Astrocyte of the cerebellum (primary cell): ENCODE data around the gene SCN5A.

ENCODE experiments used
- DNase-seq: peaks from one replicate; pipeline ENCODE4 v3.0.0-alpha.2; 2011; ENCODE audit warnings: low read depth
- H3K4me3 ChIP-seq: 2 replicates; pipeline ENCODE4 v1.5.1; 2011; ENCODE audit warnings: mild to moderate bottlenecking, low read depth, low read length, moderate library complexity
- in situ Hi-C: cut with HindIII; loops from 2 replicates; pipeline ENCODE4 v1.10.0; 2017; ENCODE audit warnings: low sequenced_read_pairs
- TF ChIP-seq, protein P1 (sequence below): IDR thresholded peaks from 2 replicates; pipeline ENCODE4 v1.5.1; 2012; ENCODE audit warnings: low read length, low read depth, moderate library complexity, mild to moderate bottlenecking; ENCODE audit errors: missing control alignments

SCN5A gene

DNA sequence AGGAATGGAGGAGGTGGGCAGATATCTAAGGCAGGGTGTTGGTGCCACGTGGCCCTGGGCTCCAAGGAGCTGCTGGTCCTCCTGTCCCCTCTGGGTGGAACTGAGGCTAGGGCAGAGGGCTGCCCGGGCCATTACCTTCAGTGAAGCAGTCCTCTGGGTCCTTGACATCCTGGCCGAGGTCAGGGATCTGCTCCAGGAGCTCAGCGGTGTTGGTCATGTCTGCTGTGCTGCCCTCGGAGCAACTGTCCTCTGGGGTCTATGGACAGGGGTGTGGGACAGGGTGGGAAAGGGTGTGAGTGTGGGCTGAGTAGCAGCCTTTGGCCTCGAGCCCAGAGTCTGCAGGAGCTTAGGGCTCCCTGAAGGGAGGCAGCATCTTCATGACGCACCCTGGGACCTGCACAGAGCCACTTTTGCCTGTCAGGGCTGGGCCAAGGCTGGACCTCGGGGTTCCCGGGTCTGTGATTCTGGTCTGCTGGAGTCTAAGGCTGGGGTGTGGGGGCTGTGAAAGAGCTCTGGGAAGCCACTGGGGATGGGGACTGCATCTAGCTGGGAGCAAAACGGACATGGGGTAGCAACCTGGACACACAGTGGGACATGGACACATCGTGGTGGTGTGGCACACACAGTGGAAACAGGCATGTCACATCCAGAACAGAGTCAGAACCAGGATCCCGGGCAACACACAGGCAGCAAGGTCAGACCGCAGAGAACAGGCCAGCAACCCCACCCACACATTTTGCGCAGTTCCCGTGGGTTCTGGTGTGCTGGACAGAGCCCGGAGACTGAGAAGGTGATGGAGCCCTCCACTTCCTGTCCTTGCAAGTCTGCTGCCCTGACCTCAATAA, 72.7 kb downstream of the SCN5A start:
- TF ChIP-seq, protein P1, sequence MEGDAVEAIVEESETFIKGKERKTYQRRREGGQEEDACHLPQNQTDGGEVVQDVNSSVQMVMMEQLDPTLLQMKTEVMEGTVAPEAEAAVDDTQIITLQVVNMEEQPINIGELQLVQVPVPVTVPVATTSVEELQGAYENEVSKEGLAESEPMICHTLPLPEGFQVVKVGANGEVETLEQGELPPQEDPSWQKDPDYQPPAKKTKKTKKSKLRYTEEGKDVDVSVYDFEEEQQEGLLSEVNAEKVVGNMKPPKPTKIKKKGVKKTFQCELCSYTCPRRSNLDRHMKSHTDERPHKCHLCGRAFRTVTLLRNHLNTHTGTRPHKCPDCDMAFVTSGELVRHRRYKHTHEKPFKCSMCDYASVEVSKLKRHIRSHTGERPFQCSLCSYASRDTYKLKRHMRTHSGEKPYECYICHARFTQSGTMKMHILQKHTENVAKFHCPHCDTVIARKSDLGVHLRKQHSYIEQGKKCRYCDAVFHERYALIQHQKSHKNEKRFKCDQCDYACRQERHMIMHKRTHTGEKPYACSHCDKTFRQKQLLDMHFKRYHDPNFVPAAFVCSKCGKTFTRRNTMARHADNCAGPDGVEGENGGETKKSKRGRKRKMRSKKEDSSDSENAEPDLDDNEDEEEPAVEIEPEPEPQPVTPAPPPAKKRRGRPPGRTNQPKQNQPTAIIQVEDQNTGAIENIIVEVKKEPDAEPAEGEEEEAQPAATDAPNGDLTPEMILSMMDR: no peak
- no peak overlapping the region for H3K4me3 ChIP-seq
- in situ Hi-C loops: no loop called here
- no peak for DNase-seq

DNA sequence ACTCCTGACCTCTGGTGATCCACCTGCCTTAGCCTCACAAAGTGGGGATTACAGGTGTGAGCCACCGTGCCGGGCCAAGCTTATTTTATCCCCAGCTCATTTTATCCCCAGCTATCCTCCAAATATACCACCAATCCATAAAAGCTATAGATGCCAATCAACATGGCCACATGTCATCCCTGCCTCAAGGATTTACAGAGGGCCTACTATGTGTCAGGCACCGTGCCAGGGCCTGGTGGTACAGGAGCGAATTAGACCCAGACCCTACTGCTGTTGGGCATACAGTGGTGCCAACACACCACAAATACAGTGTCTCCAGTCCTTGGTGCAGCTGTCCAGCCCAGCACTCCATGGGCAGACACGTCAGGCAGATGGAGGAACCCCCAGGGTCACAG, 73.4 kb downstream of the SCN5A start:
- TF ChIP-seq, protein P1: no peak
- no peak for DNase-seq
- H3K4me3 ChIP-seq: no peak overlapping the region
- in situ Hi-C loops: no loop called here

DNA sequence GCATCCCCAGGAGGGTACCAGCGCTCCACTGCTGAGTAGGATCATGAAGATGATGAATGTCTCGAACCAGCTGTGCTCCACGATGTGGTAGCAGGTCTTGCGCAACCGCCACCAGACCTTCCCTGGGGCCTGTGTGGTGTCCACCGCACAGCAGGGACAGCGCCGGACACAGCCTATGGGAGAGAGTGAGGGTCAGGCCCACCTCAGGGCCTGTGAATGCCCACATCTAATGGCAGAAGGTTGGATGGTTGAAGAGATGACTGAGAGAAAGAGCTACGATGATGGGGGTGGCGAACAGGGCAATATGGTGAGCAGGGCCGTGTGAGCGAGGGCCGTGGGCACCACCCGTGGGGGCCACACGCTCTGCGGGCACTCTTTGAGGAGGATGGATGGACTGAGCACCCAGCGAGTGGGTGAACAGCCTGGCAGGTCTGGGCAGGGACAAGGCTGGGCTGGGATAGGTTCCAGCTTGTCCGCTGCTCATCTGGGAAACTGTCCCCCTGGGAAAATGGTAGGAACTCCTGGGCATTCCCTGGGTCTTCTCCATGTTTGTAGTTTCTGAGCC, 74.1 kb downstream of the SCN5A start:
- DNase-seq: no peak
- no peak overlapping the region for H3K4me3 ChIP-seq
- TF ChIP-seq, protein P1: no peak
- in situ Hi-C loops: no loop called here

DNA sequence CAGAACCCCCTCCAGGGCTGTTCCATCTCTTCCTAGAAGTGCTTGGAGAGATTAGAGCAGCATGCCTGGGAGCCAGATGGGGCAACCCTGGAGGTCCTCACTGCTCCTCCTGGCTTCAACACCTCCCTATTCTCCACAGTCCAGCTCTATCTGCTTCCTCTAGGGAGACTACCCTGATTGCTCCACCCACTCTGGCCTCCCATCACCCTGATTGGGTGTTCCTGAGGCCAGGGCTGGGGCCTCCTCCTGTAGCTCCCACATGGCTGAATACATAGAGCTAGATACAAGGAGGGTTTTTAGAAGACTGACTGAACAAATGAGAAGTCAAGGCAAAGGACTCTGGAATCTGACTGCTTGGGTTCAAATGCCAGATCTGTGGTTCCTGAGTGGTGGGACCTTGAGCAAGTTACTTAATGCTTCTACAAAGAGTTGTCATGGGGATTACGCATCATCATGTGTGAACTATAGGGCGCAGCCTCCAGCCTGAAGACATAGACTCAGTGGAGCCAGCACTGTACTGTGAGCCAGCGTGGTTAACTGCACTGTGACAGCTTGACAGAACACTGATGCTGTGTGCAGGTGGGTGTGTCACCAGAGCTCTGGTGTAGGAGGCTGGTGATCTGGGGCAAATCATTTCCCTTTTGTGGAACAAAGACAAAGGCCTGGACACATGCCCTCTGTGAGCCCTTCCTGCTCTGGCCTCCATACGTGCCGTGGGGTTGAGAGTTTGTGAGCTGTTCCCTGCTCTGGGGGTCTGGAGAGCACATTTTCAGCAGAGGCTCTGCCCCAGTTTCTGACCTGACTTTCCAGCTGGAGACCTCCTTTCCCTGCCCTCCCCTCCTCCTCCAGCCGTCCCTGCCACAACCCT, 74.8 kb downstream of the SCN5A start:
- DNase-seq: no peak
- no peak overlapping the region for H3K4me3 ChIP-seq
- TF ChIP-seq, protein P1: no peak

DNA sequence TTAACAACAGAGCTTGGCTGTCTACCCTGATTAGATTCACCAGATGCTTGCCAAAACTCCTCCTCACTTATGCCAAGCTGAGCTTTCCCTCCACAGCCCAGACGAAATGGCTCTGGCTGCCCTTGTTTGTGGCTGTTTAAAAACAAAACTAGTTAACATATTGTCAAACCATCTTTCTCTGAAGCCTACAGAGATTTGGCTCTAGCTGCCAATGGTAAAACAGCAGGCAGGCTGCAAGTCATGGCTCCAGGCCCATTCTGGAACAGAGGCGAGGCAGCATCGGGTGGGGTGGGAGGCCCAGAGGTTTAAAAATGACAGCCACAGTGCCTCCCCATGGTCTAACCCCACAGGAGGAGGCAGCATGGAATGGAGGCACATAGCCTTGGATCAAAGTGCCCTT, 75.9 kb downstream of the SCN5A start:
- no peak for DNase-seq
- in situ Hi-C loops: no loop called here
- TF ChIP-seq, protein P1: no peak
- no peak overlapping the region for H3K4me3 ChIP-seq

More for the DNA sequence above, 74.8 kb downstream of the SCN5A start:
- in situ Hi-C loops: no loop called here

DNA sequence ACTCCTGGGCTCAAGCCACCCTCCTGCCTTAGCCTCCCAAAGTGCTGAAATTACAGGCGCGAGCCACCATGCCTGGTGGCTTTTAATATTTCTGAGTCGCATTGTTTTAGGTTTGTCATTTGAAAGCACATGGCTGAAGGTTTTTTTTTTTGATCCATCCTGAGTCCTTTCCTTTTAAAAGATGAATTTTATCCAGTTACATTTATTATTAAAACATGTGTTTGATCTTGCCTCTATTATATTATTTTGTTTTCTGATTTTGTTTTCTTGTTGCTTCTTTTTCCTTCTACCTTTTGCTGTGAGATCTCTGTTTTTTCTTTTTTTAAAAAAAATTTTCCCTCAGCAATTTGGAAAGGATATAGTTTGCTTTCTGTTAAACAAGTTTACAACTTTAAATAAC, 76.4 kb downstream of the SCN5A start:
- TF ChIP-seq, protein P1: no peak
- no peak overlapping the region for H3K4me3 ChIP-seq
- in situ Hi-C loops: no loop called here
- DNase-seq: no peak
